Measurements from ENCODE around the gene PHLPP1.

Gene PHLPP1

DNA sequence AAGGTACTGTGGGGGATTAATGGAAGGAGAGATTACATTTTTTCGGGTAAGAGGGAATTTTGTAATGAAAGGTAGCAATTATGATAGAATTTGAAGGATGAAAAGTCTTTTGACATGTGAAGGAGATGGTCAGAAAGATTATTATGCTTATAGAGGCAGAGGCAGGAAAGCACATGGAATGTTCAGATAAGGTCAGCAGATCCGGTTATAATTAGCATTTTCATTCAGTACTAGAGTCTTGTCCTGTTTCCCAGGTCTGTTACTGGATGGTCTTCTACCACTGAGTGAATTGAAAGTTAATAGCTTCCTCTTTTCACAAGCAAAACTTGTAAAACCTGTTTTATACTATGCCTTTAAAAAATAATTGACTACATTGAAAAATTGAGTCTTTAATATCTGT lies 116.9 kb downstream of the PHLPP1 start:
- H3K9ac ChIP-seq (ENCODE audit: low read length), result no peak overlapping the region
- no peaks in the 10 kb centered on the region for H3K9me3 ChIP-seq (replicated peaks; ENCODE audit: insufficient read depth, low read length)
- H3K27me3 ChIP-seq (replicated peaks; ENCODE audit: insufficient read depth, low read length), result no peaks in the 10 kb centered on the region
- no peaks in the 10 kb centered on the region for H3K36me3 ChIP-seq (replicated peaks; ENCODE audit: insufficient read depth, low read length)
- no peak overlapping the region for H3K27ac ChIP-seq (ENCODE audit: low read length)
- H3K4me3 ChIP-seq (ENCODE audit: low read length), result no peak overlapping the region
- no peak for DNase-seq
- peaks cover 6% of the 10 kb centered on the region; the same call in 1 of the 2 replicates for H3K4me1 ChIP-seq (ENCODE audit: low read length)
- H3K4me2 ChIP-seq (ENCODE audit: low read depth, low read length), result no peak overlapping the region
- no peaks in the 10 kb centered on the region for H4K20me1 ChIP-seq (ENCODE audit: insufficient read depth, low read length)
- no peaks in the 10 kb centered on the region for H3K79me2 ChIP-seq (ENCODE audit: low read length)
- H2AFZ ChIP-seq (ENCODE audit: low read length), result no peak overlapping the region
- no peaks in the 10 kb centered on the region for H3K9me2 ChIP-seq (replicated peaks; ENCODE audit: insufficient read depth, low read length)
- no peak for TF ChIP-seq EZH2 (optimal IDR thresholded peaks at IDR 0.05; ENCODE audit: low read depth, low read length)
- TF ChIP-seq, protein P1, sequence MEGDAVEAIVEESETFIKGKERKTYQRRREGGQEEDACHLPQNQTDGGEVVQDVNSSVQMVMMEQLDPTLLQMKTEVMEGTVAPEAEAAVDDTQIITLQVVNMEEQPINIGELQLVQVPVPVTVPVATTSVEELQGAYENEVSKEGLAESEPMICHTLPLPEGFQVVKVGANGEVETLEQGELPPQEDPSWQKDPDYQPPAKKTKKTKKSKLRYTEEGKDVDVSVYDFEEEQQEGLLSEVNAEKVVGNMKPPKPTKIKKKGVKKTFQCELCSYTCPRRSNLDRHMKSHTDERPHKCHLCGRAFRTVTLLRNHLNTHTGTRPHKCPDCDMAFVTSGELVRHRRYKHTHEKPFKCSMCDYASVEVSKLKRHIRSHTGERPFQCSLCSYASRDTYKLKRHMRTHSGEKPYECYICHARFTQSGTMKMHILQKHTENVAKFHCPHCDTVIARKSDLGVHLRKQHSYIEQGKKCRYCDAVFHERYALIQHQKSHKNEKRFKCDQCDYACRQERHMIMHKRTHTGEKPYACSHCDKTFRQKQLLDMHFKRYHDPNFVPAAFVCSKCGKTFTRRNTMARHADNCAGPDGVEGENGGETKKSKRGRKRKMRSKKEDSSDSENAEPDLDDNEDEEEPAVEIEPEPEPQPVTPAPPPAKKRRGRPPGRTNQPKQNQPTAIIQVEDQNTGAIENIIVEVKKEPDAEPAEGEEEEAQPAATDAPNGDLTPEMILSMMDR (IDR thresholded peaks at IDR 0.05; ENCODE audit: low read length), result no peak
- TF ChIP-seq EZH2phosphoT487 (IDR thresholded peaks at IDR 0.05; ENCODE audit: low read length), result no peak
- H3F3A ChIP-seq (ENCODE audit: insufficient read depth, low read length), result no peaks in the 10 kb centered on the region

DNA sequence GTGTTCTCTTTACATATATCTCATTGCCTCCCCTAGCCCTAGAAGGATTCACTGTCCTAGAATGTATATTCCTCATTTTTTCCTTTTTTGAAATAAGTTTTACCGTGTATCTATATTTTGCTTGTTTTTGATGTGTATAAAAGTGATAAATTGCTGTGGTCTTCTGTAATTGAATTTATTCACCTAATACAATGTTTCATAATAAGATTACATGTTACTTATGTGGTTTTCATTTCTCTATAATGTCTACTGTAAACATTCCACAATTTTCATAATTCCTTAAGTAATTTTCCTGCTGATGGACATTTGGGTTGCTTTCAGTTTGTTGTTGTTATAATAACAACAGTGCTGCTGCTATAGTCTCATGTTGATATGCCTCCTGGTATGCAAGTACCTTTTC lies 118.2 kb downstream of the PHLPP1 start:
- H3K9me3 ChIP-seq (replicated peaks; ENCODE audit: insufficient read depth, low read length), result no peaks in the 10 kb centered on the region
- H3F3A ChIP-seq (ENCODE audit: insufficient read depth, low read length), result no peaks in the 10 kb centered on the region
- no peak overlapping the region for H3K9ac ChIP-seq (ENCODE audit: low read length)
- H3K4me3 ChIP-seq (ENCODE audit: low read length), result no peak overlapping the region
- no peaks in the 10 kb centered on the region for H3K27me3 ChIP-seq (replicated peaks; ENCODE audit: insufficient read depth, low read length)
- no peak overlapping the region for H3K4me2 ChIP-seq (ENCODE audit: low read depth, low read length)
- H3K79me2 ChIP-seq (ENCODE audit: low read length), result no peaks in the 10 kb centered on the region
- no peak overlapping the region for H3K27ac ChIP-seq (ENCODE audit: low read length)
- H3K4me1 ChIP-seq (ENCODE audit: low read length), result peaks cover 6% of the 10 kb centered on the region; the same call in 1 of the 2 replicates
- no peaks in the 10 kb centered on the region for H3K9me2 ChIP-seq (replicated peaks; ENCODE audit: insufficient read depth, low read length)
- no peak for DNase-seq
- no peaks in the 10 kb centered on the region for H3K36me3 ChIP-seq (replicated peaks; ENCODE audit: insufficient read depth, low read length)
- TF ChIP-seq EZH2 (optimal IDR thresholded peaks at IDR 0.05; ENCODE audit: low read depth, low read length), result no peak
- TF ChIP-seq, protein P1 (IDR thresholded peaks at IDR 0.05; ENCODE audit: low read length), result no peak
- no peak for TF ChIP-seq EZH2phosphoT487 (IDR thresholded peaks at IDR 0.05; ENCODE audit: low read length)
- no peaks in the 10 kb centered on the region for H4K20me1 ChIP-seq (ENCODE audit: insufficient read depth, low read length)
- H2AFZ ChIP-seq (ENCODE audit: low read length), result no peak overlapping the region

DNA sequence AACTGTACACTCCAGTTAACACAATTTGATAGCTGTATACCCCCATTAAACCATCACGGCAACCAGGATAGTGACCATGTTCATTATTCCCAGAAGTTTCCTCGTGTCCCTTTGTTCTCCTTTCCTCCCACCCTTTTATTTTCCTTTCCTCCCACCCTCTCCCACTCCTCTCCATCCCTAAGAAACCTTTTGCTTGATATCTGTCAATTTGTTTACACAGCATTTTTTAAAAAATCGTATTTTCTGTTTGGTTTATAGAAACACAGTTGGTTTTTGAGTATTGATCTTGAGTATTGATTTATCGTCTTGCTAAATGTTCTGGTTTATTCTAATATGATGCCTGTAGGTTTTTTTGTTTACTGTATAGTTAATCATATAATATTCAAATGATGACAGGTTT lies 119.4 kb downstream of the PHLPP1 start:
- no peak overlapping the region for H2AFZ ChIP-seq (ENCODE audit: low read length)
- H3K9me2 ChIP-seq (replicated peaks; ENCODE audit: insufficient read depth, low read length), result no peaks in the 10 kb centered on the region
- no peaks in the 10 kb centered on the region for H3K79me2 ChIP-seq (ENCODE audit: low read length)
- H3K36me3 ChIP-seq (replicated peaks; ENCODE audit: insufficient read depth, low read length), result no peaks in the 10 kb centered on the region
- TF ChIP-seq EZH2 (optimal IDR thresholded peaks at IDR 0.05; ENCODE audit: low read depth, low read length) (no peak), EZH2phosphoT487 (IDR thresholded peaks at IDR 0.05; ENCODE audit: low read length) (no peak)
- TF ChIP-seq, protein P1 (IDR thresholded peaks at IDR 0.05; ENCODE audit: low read length), result no peak
- peaks cover 6% of the 10 kb centered on the region; the same call in 1 of the 2 replicates for H3K4me1 ChIP-seq (ENCODE audit: low read length)
- no peaks in the 10 kb centered on the region for H3F3A ChIP-seq (ENCODE audit: insufficient read depth, low read length)
- no peak overlapping the region for H3K4me2 ChIP-seq (ENCODE audit: low read depth, low read length)
- no peaks in the 10 kb centered on the region for H4K20me1 ChIP-seq (ENCODE audit: insufficient read depth, low read length)
- no peaks in the 10 kb centered on the region for H3K27me3 ChIP-seq (replicated peaks; ENCODE audit: insufficient read depth, low read length)
- no peak for DNase-seq
- H3K27ac ChIP-seq (ENCODE audit: low read length), result no peak overlapping the region
- H3K9ac ChIP-seq (ENCODE audit: low read length), result no peak overlapping the region
- no peak overlapping the region for H3K4me3 ChIP-seq (ENCODE audit: low read length)
- no peaks in the 10 kb centered on the region for H3K9me3 ChIP-seq (replicated peaks; ENCODE audit: insufficient read depth, low read length)
